ENCODE results near the gene MACROD2.
"Not testable (repeated sequence)": the region's sequence is repeated elsewhere in the genome, so short reads cannot be mapped to it uniquely, and the experiment has no call there.

Gene MACROD2

DNA sequence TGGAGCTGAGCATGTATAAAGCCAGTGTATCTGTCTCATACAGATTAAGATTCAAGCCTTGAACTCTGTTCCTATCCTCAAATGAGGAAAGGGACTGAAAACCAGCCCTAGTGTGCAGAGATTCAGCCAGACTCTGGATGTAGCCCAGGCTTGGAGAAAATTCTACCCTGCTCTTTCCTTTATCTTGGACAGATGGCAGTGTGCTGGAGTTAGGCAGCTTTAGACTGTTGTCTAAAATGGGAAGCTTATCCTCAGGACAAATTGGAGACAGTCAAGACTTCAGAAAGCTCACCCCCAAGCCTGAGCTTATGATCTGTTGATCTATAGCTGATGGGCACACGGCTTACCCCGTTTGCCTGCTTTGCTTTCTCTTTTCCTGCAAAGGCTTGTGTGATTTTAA, 1520.4 kb downstream of the MACROD2 start:
- DNase-seq = no peak

- DNase-seq = no peak
Measured at GRCh38 chr20:15520930-15521524, 1525.7 kb downstream of the MACROD2 start.

GRCh38 chr20:15523400-15523799, 1528.1 kb downstream of the MACROD2 start:
- no peak for DNase-seq

DNA sequence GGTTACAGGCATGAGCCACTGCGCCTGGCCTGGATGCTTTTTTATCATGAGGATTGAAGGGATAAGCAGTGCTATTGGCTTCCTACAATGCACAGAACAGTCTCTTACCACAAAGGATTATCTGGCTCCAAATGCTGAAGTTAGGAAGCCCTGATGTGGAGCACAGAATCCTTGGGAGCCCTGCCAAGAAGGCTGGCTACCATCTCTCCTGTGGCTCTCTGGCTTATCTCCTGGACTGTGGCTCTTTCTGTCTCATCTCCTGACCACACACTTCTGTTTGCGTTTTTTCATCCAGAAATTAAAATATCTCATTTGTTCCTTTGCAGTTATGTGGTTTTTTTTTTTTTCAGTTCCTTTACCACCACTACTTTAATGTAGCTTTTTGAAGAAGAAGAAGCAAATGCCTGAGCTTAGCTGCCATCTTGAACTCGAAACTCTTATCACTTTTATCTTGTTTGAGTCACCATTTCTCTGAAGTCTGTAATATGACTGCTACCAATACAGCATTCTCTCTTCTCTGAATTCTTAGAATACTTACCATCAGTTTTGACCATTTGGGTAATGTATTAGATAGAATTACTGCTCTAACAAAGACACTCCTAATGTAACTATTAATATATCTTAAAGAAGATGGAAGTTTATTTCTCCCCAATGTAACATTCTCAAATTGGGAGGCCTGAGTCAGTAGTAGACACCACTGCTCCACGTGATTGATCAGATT, 1533.2 kb downstream of the MACROD2 start:
- no peak for DNase-seq

DNA sequence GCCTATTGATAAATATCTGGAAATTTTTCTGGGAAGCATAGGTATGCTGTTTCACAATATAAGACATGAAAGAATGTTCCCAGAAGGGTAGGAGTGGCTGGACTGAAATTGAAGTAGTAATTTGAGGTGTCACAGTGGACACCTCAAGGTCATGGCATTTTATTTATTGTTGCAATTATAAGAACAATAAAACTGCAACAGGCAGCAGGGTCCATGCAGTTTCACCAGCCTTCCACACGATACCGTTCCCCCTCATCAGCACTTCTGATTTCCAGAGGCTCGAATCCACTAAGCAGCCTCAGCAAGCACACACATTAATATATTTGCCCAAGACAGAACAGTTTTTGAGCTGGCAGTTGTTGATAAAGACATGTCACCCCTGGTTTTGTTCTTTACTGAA, 1540.5 kb downstream of the MACROD2 start:
- no peak for DNase-seq

- not testable (repeated sequence) for DNase-seq
Measured at GRCh38 chr20:15537200-15537599, 1541.9 kb downstream of the MACROD2 start.

DNA sequence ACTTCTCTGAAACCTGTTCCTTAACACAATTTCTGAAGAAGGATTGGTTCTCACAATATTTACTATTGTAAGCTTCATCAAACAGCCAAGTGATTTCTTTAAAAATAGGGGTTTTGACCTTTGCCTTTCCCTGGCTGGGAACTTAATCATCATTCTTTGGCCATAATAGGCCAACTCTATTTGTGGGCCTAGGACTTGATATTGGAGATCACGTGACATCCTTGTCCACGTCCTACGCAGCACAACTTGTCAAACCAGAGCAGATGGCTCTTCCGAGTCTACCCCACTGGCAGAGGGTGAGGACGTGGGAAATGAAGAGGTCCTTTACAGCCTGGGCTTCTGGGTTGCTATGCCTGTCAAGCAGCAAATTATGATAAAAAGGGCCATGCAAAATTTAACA, 1547.3 kb downstream of the MACROD2 start:
- DNase-seq = no peak

GRCh38 chr20:15544742-15545141, 1549.4 kb downstream of the MACROD2 start:
- no peak for DNase-seq

DNA sequence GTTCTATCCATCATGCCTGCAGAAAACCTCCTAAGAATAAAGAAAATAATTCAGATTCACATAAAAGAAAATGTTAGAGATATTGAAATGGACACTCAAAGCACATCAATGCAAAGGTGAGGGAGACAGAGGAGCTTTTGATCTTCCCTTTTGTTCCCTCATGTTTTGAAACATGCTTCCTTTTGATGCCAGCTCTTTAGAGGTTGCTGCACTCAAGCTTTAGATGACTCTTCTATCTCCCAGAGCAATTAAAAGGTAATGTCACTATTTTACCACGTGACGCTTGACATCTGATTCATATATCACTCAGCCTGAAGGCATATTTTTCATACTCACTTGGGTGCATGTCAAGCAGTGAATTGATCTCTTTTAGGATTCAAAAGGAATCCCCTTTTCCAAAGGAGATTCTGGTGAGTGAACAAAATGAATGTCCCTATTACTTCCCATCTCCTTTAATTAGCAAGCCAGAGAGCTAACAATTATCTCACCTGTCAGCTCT, 1551.3 kb downstream of the MACROD2 start:
- no peak for DNase-seq

GRCh38 chr20:15547119-15547518, 1551.8 kb downstream of the MACROD2 start:
- no peak for DNase-seq

GRCh38 chr20:15550116-15550870, 1555.0 kb downstream of the MACROD2 start:
- no peak for DNase-seq

- DNase-seq = no peak
Measured at GRCh38 chr20:15555913-15556312, 1560.6 kb downstream of the MACROD2 start.

DNA sequence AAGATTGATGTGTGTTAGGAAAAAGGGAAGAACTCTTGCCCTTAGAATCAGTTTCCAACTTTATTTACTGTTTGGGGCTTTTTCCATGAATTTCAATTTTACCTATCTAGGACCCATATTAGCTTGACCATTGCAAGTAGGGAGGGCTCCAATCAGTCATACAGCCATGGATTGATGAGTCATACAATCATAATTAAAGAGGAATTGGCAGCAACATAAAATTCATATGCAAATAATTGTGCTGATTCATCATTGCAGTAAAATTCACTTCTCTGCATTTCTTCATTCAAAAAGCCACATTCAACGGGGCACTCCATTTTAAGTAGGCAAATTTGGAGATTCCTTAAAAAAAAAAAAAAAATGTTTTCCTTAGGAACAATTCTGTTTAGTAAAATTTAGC, 1561.6 kb downstream of the MACROD2 start:
- no peak for DNase-seq

GRCh38 chr20:15561070-15561569, 1565.8 kb downstream of the MACROD2 start:
- DNase-seq = no peak

GRCh38 chr20:15561707-15562404, 1566.5 kb downstream of the MACROD2 start:
- DNase-seq = no peak

DNA sequence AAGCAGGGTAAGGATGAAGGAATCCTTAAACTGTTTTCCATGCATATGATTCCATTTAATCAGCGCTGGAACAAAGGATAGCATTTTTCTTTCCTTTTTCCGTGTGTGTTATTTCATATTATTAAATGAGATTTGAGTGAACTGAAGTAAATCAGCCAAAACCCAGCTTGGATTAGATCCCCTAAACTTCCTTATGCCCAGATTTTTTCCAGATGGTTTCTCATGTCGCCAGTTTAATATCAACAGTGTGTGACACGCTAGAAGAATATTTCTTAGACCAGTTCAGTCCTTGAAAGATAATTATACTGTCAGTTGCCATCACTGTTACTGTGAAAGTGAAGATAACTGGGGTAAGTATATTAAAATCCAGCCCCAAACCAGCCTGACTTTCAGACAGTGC, 1568.5 kb downstream of the MACROD2 start:
- DNase-seq = no peak

GRCh38 chr20:15564981-15565380, 1569.7 kb downstream of the MACROD2 start:
- no peak for DNase-seq

DNA sequence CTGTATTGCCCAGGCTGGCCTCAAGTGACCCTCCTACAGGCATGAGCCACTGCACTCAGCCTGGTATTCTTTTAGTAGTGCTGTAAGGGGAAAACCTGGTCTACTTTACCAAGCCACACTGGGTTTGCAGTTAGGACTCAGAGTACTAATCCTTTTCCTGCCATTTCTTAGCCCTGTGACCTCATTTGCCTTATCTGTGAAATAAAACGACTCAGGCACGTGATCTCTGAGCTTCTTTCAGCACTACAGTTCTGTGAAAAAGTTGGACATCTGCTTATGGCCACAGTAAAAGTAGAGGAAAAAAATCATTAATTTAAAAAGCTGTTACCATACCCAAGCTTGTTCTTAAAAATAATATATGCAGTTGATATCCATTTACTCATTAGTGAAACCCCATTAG, 1570.5 kb downstream of the MACROD2 start:
- DNase-seq = no peak

DNA sequence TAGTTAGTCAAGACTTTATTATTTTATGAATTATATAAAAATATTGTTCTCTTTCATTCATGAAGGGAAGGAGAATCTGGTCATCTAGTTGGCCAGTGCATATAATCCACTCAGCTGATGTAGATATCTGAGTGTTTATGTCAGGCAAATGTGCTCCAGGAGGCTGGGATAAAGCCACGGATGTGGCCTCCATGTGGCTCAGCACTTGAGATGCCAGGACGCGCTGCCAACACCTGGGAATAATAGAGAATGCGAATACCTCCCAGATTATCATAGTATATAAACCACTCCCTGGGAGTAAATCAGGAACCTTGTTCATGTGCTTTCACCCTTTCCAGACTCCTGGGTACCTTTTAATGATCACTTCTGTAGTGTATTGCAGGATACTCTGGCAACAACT, 1571.9 kb downstream of the MACROD2 start:
- no peak for DNase-seq

GRCh38 chr20:15570156-15570555, 1574.8 kb downstream of the MACROD2 start:
- no peak for DNase-seq

GRCh38 chr20:15571056-15571455, 1575.7 kb downstream of the MACROD2 start:
- DNase-seq = no peak

GRCh38 chr20:15575255-15575654, 1579.9 kb downstream of the MACROD2 start:
- no peak for DNase-seq

DNA sequence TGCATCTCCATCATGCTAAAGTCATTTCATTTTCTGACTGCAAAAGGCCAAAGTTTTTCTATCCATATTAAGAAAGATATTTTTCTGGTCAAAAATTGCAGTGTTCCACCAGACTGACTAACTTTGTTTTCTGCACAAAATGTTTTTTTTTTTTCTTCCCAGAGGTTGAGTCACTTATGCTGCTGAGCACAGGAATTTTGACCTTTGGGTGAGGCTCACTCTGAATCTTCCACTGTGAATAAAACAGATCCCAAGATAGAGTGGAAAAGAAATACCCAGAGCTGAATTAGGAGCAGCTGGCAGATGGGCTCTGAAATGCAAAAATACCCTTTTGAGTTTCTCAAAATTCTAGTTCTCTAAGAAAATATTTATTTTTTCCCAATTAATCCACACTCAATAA, 1581.1 kb downstream of the MACROD2 start:
- DNase-seq = no peak

Data from NCI-H2107 (cell line).